Osteoblast (primary cell): Measurements from ENCODE around the gene ALCAM. TPM values are rescaled to one million over a fixed set of nuclear protein-coding genes. Genes with fewer than 3 reads are reported as not detected.

Source experiments
- DNase-seq: peaks from one replicate; pipeline ENCODE4 v3.0.0; 2011; ENCODE audit warnings: low spot score, mixed read lengths; ENCODE audit not compliant: insufficient read length; ENCODE audit errors: missing footprints
- H2AFZ ChIP-seq: 2 replicates; pipeline ENCODE4 v1.6.0; 2011; ENCODE audit warnings: mild to moderate bottlenecking, low read length
- H3K27ac ChIP-seq: 2 replicates; pipeline ENCODE4 v1.5.1; 2011; ENCODE audit warnings: mild to moderate bottlenecking, low read depth, low read length, moderate library complexity
- H3K27me3 ChIP-seq: 2 replicates; pipeline ENCODE4 v1.6.0; 2012; ENCODE audit warnings: mild to moderate bottlenecking, control low read depth, inconsistent platforms, low read length, moderate library complexity; ENCODE audit not compliant: insufficient read depth
- H3K36me3 ChIP-seq: 2 replicates; pipeline ENCODE4 v1.5.1; 2011; ENCODE audit warnings: mild to moderate bottlenecking, low read length, control low read depth, moderate library complexity; ENCODE audit not compliant: insufficient read depth
- H3K4me1 ChIP-seq: 2 replicates; pipeline ENCODE4 v1.5.1; 2011; ENCODE audit warnings: mild to moderate bottlenecking, low read length, control low read depth, moderate library complexity; ENCODE audit not compliant: insufficient read depth
- H3K4me2 ChIP-seq: 2 replicates; pipeline ENCODE4 v1.6.0; 2011; ENCODE audit warnings: mild to moderate bottlenecking, low read length; ENCODE audit not compliant: insufficient read depth
- H3K4me3 ChIP-seq: fragments of 200-600 bp; sonication (generic); 3 replicates; pipeline ENCODE4 v1.5.1; 2012; ENCODE audit warnings: mild to moderate bottlenecking, low read length, inconsistent platforms; ENCODE audit not compliant: insufficient read depth
- H3K79me2 ChIP-seq: 2 replicates; pipeline ENCODE4 v1.6.0; 2012; ENCODE audit warnings: mild to moderate bottlenecking, low read length, control low read depth, inconsistent platforms; ENCODE audit not compliant: insufficient read depth
- H3K9me3 ChIP-seq: 2 replicates; pipeline ENCODE4 v1.5.1; 2011; ENCODE audit warnings: low read depth, low read length, control low read depth
- H4K20me1 ChIP-seq: 2 replicates; pipeline ENCODE4 v1.6.0; 2012; ENCODE audit warnings: mild to moderate bottlenecking, low read length, control low read depth; ENCODE audit not compliant: insufficient read depth
- CTCF ChIP-seq: IDR thresholded peaks from 2 replicates; pipeline ENCODE4 v1.5.1; 2011; ENCODE audit warnings: mild to moderate bottlenecking, low read depth, low read length, moderate library complexity; ENCODE audit errors: extremely low read depth
- total RNA-seq: library from RNA; depleted of rRNA; stranded (reverse); fragments of >200 nt; gene quantifications from 2 replicates; pipeline ENCODE4 v1.2.3, GENCODE V29; 2012

The ALCAM gene
- total RNA-seq, 1 donor: 178 TPM

- H4K20me1 ChIP-seq: no peaks in the 10 kb centered on the region
- H3K27ac ChIP-seq: no peak overlapping the region
- no peak for DNase-seq
- no peak overlapping the region for H2AFZ ChIP-seq
- peaks cover 12% of the 10 kb centered on the region for H3K4me1 ChIP-seq
- no peak overlapping the region for H3K4me2 ChIP-seq
- peaks cover 90% of the 10 kb centered on the region for H3K79me2 ChIP-seq
- H3K4me3 ChIP-seq: no peak overlapping the region
- H3K27me3 ChIP-seq: no peaks in the 10 kb centered on the region
- TF ChIP-seq CTCF: no peak
- H3K36me3 ChIP-seq: no peaks in the 10 kb centered on the region
- H3K9me3 ChIP-seq: no peaks in the 10 kb centered on the region
Measured at GRCh38 chr3:105424412-105425152, 57.9 kb downstream of the ALCAM start.

- H3K9me3 ChIP-seq: no peaks in the 10 kb centered on the region
- H3K79me2 ChIP-seq: peaks cover 85% of the 10 kb centered on the region
- no peaks in the 10 kb centered on the region for H3K27me3 ChIP-seq
- DNase-seq: no peak
- peaks cover 12% of the 10 kb centered on the region for H3K4me1 ChIP-seq
- no peak overlapping the region for H3K4me2 ChIP-seq
- no peak overlapping the region for H2AFZ ChIP-seq
- H3K27ac ChIP-seq: no peak overlapping the region
- H3K4me3 ChIP-seq: no peak overlapping the region
- TF ChIP-seq CTCF: no peak
- H3K36me3 ChIP-seq: no peaks in the 10 kb centered on the region
- H4K20me1 ChIP-seq: no peaks in the 10 kb centered on the region
Measured at GRCh38 chr3:105425153-105425502, 58.4 kb downstream of the ALCAM start.

GRCh38 chr3:105427332-105427731, 60.6 kb downstream of the ALCAM start:
- no peak overlapping the region for H3K4me2 ChIP-seq
- no peaks in the 10 kb centered on the region for H3K27me3 ChIP-seq
- TF ChIP-seq CTCF: no peak
- no peak overlapping the region for H3K4me3 ChIP-seq
- H3K79me2 ChIP-seq: peaks cover 85% of the 10 kb centered on the region
- H3K9me3 ChIP-seq: no peaks in the 10 kb centered on the region
- DNase-seq: no peak
- peaks cover 11% of the 10 kb centered on the region for H3K4me1 ChIP-seq
- H4K20me1 ChIP-seq: no peaks in the 10 kb centered on the region
- no peak overlapping the region for H3K27ac ChIP-seq
- no peak overlapping the region for H2AFZ ChIP-seq
- H3K36me3 ChIP-seq: no peaks in the 10 kb centered on the region

- Histone ChIP-seq H3K27ac (no peak overlapping the region), H3K27me3 (no peaks in the 10 kb centered on the region), H3K4me2 (no peak overlapping the region), H4K20me1 (no peaks in the 10 kb centered on the region), H3K36me3 (no peaks in the 10 kb centered on the region), H2AFZ (no peak overlapping the region), H3K79me2 (peaks cover 86% of the 10 kb centered on the region), H3K4me3 (no peak overlapping the region), H3K9me3 (no peaks in the 10 kb centered on the region), H3K4me1 (no peaks in the 10 kb centered on the region)
- no peak for TF ChIP-seq CTCF
- no peak for DNase-seq
Measured at GRCh38 chr3:105429034-105429762, 62.5 kb downstream of the ALCAM start.
